ENCODE results near the gene KIFC1.
"Not testable (repeated sequence)": the region's sequence is repeated elsewhere in the genome, so short reads cannot be mapped to it uniquely, and the experiment has no call there.

Gene KIFC1, protein sequence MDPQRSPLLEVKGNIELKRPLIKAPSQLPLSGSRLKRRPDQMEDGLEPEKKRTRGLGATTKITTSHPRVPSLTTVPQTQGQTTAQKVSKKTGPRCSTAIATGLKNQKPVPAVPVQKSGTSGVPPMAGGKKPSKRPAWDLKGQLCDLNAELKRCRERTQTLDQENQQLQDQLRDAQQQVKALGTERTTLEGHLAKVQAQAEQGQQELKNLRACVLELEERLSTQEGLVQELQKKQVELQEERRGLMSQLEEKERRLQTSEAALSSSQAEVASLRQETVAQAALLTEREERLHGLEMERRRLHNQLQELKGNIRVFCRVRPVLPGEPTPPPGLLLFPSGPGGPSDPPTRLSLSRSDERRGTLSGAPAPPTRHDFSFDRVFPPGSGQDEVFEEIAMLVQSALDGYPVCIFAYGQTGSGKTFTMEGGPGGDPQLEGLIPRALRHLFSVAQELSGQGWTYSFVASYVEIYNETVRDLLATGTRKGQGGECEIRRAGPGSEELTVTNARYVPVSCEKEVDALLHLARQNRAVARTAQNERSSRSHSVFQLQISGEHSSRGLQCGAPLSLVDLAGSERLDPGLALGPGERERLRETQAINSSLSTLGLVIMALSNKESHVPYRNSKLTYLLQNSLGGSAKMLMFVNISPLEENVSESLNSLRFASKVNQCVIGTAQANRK

GRCh38 chr6:33391278-33391921 is at the start of gene KIFC1:
KIFC1 (plus strand) TSS chr6:33391823; CDS start chr6:33391986, 163 bp downstream.
- peak; percentile 100 for DNase-seq

GRCh38 chr6:33343606-33343952 is 48.0 kb upstream of the KIFC1 start:
- DNase-seq, result not testable (repeated sequence)

- DNase-seq, result peak; percentile 83
Observed at GRCh38 chr6:33343953-33344611, 47.5 kb upstream of the KIFC1 start.

- DNase-seq, result peak; percentile 76
Observed at GRCh38 chr6:33344701-33345697, 46.6 kb upstream of the KIFC1 start.

DNA sequence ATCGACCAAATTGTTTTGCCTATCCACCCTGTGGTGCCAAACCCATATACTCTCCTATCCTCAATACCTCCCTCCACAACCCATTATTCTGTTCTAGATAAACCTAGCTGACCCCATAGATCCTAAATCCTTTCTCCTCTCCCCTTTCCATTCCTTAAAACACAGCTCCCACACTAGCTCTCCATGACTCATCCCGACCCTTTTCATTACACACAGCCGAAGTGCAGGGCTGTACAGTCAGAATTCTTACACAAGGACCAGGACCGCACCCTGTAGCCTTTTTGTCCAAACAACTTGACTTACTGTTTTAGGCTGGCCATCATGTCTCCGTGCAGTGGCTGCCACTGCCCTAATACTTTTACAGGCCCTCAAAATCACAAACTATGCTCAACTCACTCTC is 44.7 kb upstream of the KIFC1 start:
- DNase-seq, result not testable (repeated sequence)

GRCh38 chr6:33347816-33348215 is 43.8 kb upstream of the KIFC1 start:
- no peak for DNase-seq

DNA sequence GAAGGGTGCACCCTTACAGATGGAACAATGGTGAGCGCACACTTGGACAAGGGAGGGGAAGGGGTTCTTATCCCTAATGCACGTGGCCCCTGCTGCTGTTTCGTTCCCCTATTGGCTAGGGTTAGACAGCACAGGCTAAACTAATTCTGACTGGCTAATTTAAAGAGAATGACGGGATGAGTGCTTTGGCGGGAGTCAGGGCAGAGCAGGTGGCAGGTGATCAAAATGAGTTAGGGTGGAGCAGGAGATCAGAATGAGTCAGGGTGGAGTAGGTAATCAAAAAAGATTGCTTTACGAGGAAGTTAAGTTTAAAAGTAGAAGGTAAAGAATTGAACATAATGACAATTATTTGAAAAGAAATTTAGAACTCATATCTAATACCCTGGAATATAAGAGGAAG is 35.8 kb upstream of the KIFC1 start:
- DNase-seq, result not testable (repeated sequence)

DNA sequence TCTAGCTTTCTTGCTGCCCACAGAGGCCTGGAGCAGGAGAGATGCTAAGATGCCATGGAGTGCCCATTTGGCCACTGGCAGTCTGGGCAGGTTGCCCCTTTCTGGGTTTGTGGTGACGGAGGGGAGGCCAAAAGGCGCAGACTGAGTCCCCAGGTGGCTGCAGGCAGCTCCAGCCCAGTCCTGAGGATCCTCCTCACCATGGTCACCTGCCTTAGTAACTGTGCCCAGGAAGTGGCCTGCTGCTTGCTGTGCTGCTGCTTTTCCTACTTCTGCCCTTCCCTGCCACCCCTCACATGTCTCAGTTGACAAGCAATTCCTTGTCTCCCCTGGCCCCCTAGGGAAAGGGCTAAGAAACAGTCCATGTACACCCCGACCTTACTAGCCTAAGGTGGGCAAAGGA is 35.3 kb upstream of the KIFC1 start:
- DNase-seq, result no peak

DNA sequence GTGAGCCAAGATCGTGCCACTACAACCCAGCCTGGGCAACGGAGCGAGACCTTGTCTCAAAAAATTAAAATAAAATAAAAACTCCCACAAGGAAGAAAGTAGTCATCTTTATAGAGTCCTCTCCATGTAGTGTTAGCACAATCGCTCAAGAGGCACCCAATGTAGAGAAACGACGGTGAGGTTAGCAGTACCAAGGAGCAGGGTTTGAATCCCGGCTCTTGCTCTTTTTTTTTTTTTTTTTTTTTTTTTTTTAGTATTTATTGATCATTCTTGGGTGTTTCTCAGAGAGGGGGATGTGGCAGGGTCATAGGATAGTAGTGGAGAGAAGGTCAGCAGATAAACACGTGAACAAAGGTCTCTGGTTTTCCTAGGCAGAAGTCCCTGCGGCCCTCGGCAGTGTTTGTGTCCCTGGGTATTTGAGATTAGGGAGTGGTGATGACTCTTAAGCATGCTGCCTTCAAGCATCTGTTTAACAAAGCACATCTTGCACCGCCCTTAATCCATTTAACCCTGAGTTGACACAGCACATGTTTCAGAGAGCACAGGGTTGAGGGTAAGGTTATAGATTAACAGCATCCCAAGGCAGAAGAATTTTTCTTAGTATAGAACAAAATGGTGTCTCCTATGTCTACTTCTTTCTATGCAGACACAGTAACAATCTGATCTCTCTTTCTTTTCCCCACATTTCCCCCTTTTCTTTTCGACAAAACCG is 34.3 kb upstream of the KIFC1 start:
- not testable (repeated sequence) for DNase-seq

DNA sequence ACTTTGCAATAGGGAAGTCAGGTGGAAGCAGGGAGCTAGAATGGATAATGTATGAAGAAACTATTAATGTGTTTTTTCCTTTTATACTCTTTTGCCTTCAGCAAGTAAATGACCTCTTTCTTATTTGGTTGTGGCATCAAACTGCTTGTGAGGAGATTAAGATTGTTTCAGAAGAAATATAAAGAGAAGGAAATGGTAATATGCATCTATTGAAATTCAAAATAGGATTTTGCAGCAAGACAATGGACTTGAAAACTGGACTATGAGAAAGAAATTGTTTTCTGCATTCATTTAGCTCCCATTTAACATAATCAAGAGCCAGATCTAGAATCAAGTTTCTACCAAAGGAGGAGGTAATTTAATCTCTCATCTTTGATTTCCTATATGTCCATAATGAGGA is 32.3 kb upstream of the KIFC1 start:
- no peak for DNase-seq

DNA sequence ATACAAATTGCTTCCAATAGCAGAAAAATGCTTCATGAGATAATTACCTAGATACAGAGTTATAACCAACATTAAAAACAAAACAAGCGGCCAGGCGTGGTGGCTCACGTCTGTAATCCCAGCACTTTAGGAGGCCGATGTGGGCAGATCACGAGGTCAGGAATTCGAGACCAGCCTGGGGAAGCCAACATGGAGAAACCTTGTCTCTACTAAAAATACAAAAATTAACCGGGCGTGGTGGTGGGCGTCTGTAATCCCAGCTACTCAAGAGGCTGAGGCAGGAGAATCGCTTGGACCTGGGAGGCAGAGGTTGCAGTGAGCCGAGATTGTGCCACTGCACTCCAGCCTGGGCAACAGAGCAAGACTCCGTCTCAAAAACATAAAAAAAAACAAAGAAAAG is 28.1 kb upstream of the KIFC1 start:
- not testable (repeated sequence) for DNase-seq

- not testable (repeated sequence) for DNase-seq
Observed at GRCh38 chr6:33364475-33365205, 27.0 kb upstream of the KIFC1 start.

- DNase-seq, result not testable (repeated sequence)
Observed at GRCh38 chr6:33365206-33365971, 26.2 kb upstream of the KIFC1 start.

GRCh38 chr6:33367009-33367714 is 24.5 kb upstream of the KIFC1 start:
- DNase-seq, result no peak

DNA sequence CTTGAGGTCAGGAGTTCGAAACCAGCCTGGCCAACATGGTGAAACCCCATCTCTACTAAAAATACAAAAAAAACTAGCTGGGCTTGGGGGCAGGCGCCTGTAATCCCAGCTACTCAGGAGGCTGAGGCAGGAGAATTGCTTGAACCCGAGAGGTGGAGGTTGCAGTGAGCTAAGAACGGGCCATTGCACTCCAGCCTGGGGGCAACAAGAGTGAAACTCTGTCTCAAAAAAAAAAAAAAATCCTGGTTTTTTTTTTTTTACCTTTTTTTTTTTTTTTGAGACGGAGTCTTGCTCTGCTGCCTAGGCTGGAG is 24.0 kb upstream of the KIFC1 start:
- DNase-seq, result not testable (repeated sequence)

GRCh38 chr6:33371901-33372300 is 19.7 kb upstream of the KIFC1 start:
- not testable (repeated sequence) for DNase-seq

DNA sequence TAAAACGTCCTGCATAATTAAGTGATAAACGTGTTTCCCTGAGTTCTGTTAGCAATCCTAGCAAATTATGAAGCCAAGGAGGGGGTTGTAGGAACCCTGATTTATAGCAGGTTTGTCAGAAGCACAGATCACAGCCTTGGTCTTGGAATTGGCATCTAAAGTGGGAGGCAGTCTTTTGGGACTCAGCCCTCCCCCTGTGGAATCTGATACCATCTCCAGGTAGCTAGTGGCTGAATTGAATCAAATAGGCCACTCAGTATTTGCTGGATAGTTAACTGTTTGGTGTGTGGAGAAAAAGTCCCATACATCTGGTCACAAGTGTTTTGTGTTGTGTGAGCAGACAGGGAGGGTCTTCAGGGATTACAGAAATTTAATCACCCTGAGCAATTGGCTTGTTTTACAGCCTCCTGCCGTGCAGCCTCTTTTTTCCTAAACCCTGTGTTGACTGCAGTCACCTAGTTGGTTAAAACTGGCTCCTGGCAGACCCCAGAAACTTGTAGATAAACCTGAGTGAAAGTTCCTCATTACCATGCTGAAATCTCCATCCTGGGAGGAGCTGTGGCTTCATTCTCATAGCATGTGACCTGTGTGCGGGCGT is 19.0 kb upstream of the KIFC1 start:
- DNase-seq, result no peak

DNA sequence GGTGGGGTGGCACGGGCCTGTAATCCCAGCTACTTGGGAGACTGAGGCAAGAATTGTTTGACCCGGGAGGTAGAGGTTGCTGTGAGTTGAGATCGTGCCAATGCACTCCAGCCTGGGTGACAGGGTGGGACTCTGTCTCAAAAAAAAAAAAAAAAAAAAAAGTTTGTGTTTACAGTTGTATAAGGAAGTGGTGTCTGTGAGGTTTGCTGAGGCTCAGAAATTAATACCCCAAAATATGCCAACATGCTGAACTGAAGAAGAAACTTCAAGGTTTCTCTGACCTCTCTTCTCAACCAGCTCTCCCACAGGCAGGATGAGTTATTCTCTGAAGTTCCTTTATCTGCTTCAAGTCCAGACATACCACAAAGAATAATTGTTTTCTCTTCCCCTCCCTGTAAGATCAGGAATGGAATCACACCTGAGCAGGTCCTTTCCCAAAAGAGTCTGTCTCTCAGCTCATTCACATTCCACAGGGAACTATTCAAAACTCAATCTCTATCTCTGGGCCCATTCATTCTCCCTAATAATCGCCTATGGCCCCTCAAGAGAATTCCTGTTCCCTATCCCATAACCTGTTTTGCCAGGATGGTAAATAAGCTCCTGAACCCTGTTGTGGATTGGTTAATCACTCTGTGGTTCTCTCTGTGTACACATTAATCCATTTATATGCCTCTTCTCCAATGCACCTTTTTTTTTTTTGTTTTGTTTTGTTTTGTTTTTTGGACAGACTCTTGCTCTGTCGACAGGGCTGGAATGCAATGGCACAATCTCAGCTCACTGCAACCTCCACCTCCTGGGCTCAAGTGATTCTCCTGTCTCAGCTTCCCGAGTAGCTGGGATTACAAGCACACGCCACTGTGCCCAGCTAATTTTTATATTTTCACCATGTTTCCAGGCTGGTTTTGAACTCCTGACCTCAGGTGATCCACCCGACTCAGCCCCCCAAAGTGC is 17.4 kb upstream of the KIFC1 start:
- no peak for DNase-seq
